Measurements from ENCODE around the gene ODAM.
"Not testable (repeated sequence)": the region's sequence is repeated elsewhere in the genome, so short reads cannot be mapped to it uniquely, and the experiment has no call there.

ODAM gene

GRCh38 chr4:70225824-70226223 is 30.3 kb downstream of the ODAM start, which contains the start of gene FDCSP:
FDCSP (plus strand) TSS chr4:70226124; CDS start chr4:70231195, 5,071 bp downstream.
- no peak for DNase-seq

GRCh38 chr4:70236125-70236524 is 40.6 kb downstream of the ODAM start:
- no peak for DNase-seq

- DNase-seq: no peak
Measured at GRCh38 chr4:70239131-70239883, 43.8 kb downstream of the ODAM start.

- peak; percentile 67 for DNase-seq
Measured at GRCh38 chr4:70239884-70240591, 44.5 kb downstream of the ODAM start.

- not testable (repeated sequence) for DNase-seq
Measured at GRCh38 chr4:70242297-70242696, 46.8 kb downstream of the ODAM start, which contains the start of gene CSN3. CSN3 (plus strand) TSS chr4:70242597; CDS start chr4:70244820, 2,223 bp downstream.

GRCh38 chr4:70243091-70243490 is 47.6 kb downstream of the ODAM start:
- no peak for DNase-seq

GRCh38 chr4:70251250-70251944 is 55.9 kb downstream of the ODAM start:
- no peak for DNase-seq

- DNase-seq: no peak
Measured at GRCh38 chr4:70251945-70252277, 56.4 kb downstream of the ODAM start.

All from islet precursor cell (in vitro differentiated cells).